OCI-LY7 (cell line): Measurements from ENCODE around the gene ZNF112. TPM values are rescaled to one million over a fixed set of nuclear protein-coding genes. Genes with fewer than 3 reads are reported as not detected.
"Not testable (repeated sequence)": the region's sequence is repeated elsewhere in the genome, so short reads cannot be mapped to it uniquely, and the experiment has no call there.

Experiments
- BruUV-seq: library from RNA; stranded (reverse); fragments of 400-500 nt; replicated peaks from 2 replicates; lab custom pipeline; 2021; lab: Mats Ljungman, UMichigan
- CTCF ChIA-PET: fragments of 300-600 bp; sonication (Branson Sonifier 250); formaldehyde crosslinking; loops from one replicate; lab custom pipeline; 2022; ENCODE audit warnings: antibody characterized with exemption; ENCODE audit not compliant: unreplicated experiment; lab: Charles Lee
- POLR2A ChIA-PET: fragments of 300-600 bp; sonication (Branson Sonifier 250); formaldehyde crosslinking; loops from one replicate; lab custom pipeline; 2022; ENCODE audit warnings: antibody characterized with exemption; lab: Charles Lee
- DNase-seq: peaks from one replicate; pipeline ENCODE4 v3.0.0-alpha.2; 2015; ENCODE audit warnings: low spot score
- H2AFZ ChIP-seq: fragments of 200-600 bp; sonication (generic), shearing (Covaris generic); 2 replicates; pipeline ENCODE4 v1.6.1; 2014; ENCODE audit warnings: mild to moderate bottlenecking, antibody characterized with exemption, low read length, moderate library complexity
- H3K27ac ChIP-seq: fragments of 200-600 bp; sonication (generic); 2 replicates; pipeline ENCODE4 v1.5.1; 2014; ENCODE audit warnings: mixed run types, low read depth, mild to moderate bottlenecking, moderate library complexity, low read length, inconsistent platforms; ENCODE audit not compliant: poor library complexity, severe bottlenecking
- H3K36me3 ChIP-seq: fragments of 200-600 bp; sonication (generic); 2 replicates; pipeline ENCODE4 v1.6.1; 2014; ENCODE audit warnings: mild to moderate bottlenecking, antibody characterized with exemption, low read length, moderate library complexity, mixed read lengths; ENCODE audit not compliant: insufficient read depth
- H3K4me1 ChIP-seq: fragments of 200-600 bp; sonication (generic); 2 replicates; pipeline ENCODE4 v1.5.1; 2014; ENCODE audit warnings: mild to moderate bottlenecking, low read length; ENCODE audit not compliant: insufficient read depth, poor library complexity, severe bottlenecking
- H3K4me2 ChIP-seq: fragments of 200-600 bp; sonication (generic); 2 replicates; pipeline ENCODE4 v1.6.1; 2014; ENCODE audit warnings: mild to moderate bottlenecking, low read length
- H3K4me3 ChIP-seq: fragments of 200-600 bp; sonication (generic); 2 replicates; pipeline ENCODE4 v1.5.1; 2014; ENCODE audit warnings: mild to moderate bottlenecking, low read depth, low read length; ENCODE audit not compliant: poor library complexity, severe bottlenecking
- H3K79me2 ChIP-seq: fragments of 200-600 bp; sonication (generic); 2 replicates; pipeline ENCODE4 v1.6.1; 2016; ENCODE audit warnings: low read depth, mild to moderate bottlenecking, low read length, moderate library complexity, mixed read lengths; ENCODE audit not compliant: insufficient read depth
- H3K9me2 ChIP-seq: fragments of 200-600 bp; sonication (generic); 2 replicates; pipeline ENCODE4 v1.6.1; 2016; ENCODE audit warnings: mild to moderate bottlenecking, low read length, mixed read lengths; ENCODE audit not compliant: insufficient read depth
- H3K9me3 ChIP-seq: fragments of 200-600 bp; sonication (generic); 2 replicates; pipeline ENCODE4 v1.6.1; 2014; ENCODE audit warnings: mild to moderate bottlenecking, mixed run types, low read length, mixed read lengths
- H4K20me1 ChIP-seq: fragments of 200-600 bp; sonication (generic); 2 replicates; pipeline ENCODE4 v1.6.1; 2014; ENCODE audit warnings: mild to moderate bottlenecking, antibody characterized with exemption, low read length, moderate library complexity, mixed read lengths; ENCODE audit not compliant: insufficient read depth
- EZH2phosphoT487 ChIP-seq: fragments of 200-600 bp; sonication (generic); IDR thresholded peaks from 2 replicates; pipeline ENCODE4 v1.6.1; 2018; ENCODE audit warnings: low read depth, borderline replicate concordance, mild to moderate bottlenecking, mixed run types, antibody characterized with exemption, low read length, moderate library complexity, mixed read lengths
- intact Hi-C: fragments of 100-400 bp; cut with micrococcal nuclease; formaldehyde crosslinking; loops from one replicate; pipeline ENCODE4 v1.10.0; 2022; ENCODE audit not compliant: unreplicated experiment
- total RNA-seq, 2 experiments: library from RNA; depleted of rRNA in 1 of 2; stranded (reverse); fragments of >200 nt in 1 of 2; shearing (Covaris generic) in 1 of 2; gene quantifications; 2 replicates each; pipeline ENCODE4 v1.2.3, GENCODE V29; 2014 to 2022
- TF ChIP-seq, protein P1 (sequence below): fragments of 200-600 bp; sonication (generic); conservative IDR thresholded peaks from 2 replicates; pipeline ENCODE4 v1.5.1; 2014; ENCODE audit warnings: mild to moderate bottlenecking, antibody characterized with exemption, low read length, moderate library complexity, mixed read lengths

Gene ZNF112
- total RNA-seq, 2 experiments from 2014 or later, result not detected

DNA sequence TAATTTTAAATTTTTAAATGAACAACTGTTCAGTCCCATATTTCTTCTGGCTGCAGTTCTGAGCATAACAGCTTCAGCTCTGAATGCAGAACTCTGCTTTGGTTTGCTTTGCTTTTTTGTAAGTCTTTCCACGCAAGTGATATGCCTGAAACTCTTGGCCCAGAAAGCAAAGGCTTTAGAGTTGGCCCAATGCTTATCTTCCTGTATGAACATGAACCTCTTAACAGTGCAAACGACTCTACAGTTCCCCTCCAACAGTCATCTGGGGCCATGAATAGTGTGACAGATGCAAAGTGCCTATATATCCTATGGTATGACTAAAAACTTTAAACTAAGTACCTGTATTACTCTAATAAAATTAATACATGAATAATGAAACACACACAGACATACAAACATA, 14.7 kb downstream of the ZNF112 start:
- no TSS peak for BruUV-seq
- H3K27ac ChIP-seq, result no peak overlapping the region
- H4K20me1 ChIP-seq, result no peaks in the 10 kb centered on the region
- H3K4me3 ChIP-seq, result no peak overlapping the region
- ChIA-PET POLR2A (interaction anchor here (1.0 kb wide), 1 partner anchor 149 kb away, joined by 3 read pairs; no protein-coding TSS in a partner anchor), CTCF (no interaction called here)
- H3K36me3 ChIP-seq, result no peaks in the 10 kb centered on the region
- H3K79me2 ChIP-seq, result no peaks in the 10 kb centered on the region
- intact Hi-C loops, result no loop called here
- H2AFZ ChIP-seq, result no peak overlapping the region
- H3K4me2 ChIP-seq, result no peak overlapping the region
- peaks cover 11% of the 10 kb centered on the region for H3K4me1 ChIP-seq
- no peaks in the 10 kb centered on the region for H3K9me3 ChIP-seq
- H3K9me2 ChIP-seq, result no peaks in the 10 kb centered on the region
- TF ChIP-seq EZH2phosphoT487, result no peak
- TF ChIP-seq, protein P1, sequence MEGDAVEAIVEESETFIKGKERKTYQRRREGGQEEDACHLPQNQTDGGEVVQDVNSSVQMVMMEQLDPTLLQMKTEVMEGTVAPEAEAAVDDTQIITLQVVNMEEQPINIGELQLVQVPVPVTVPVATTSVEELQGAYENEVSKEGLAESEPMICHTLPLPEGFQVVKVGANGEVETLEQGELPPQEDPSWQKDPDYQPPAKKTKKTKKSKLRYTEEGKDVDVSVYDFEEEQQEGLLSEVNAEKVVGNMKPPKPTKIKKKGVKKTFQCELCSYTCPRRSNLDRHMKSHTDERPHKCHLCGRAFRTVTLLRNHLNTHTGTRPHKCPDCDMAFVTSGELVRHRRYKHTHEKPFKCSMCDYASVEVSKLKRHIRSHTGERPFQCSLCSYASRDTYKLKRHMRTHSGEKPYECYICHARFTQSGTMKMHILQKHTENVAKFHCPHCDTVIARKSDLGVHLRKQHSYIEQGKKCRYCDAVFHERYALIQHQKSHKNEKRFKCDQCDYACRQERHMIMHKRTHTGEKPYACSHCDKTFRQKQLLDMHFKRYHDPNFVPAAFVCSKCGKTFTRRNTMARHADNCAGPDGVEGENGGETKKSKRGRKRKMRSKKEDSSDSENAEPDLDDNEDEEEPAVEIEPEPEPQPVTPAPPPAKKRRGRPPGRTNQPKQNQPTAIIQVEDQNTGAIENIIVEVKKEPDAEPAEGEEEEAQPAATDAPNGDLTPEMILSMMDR, result no peak
- no peak for DNase-seq

DNA sequence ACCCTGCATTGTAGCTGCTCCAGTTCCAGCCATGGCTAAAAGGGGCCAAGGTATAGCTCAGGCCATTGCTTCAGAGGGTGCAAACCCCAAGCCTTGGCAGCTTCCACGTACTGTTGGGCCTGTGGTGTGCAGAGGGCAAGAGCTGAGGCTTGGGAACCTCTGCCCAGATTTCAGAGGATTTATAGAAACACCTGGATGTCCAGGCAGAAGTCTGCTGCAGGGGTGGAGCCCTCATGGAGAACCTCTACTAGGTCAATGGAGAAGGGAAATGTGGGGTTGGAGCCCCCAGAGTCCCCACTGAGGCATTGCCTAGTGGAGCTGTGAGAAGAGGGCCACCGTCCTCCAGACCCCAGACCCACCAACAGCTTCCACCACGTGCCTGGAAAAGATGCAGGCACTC, 21.8 kb downstream of the ZNF112 start:
- CTCF ChIA-PET, POLR2A ChIA-PET, H3K4me2 ChIP-seq, H3K4me1 ChIP-seq, H3K27ac ChIP-seq, H4K20me1 ChIP-seq, H3K9me2 ChIP-seq, H2AFZ ChIP-seq, H3K4me3 ChIP-seq, H3K9me3 ChIP-seq, intact Hi-C loops, H3K79me2 ChIP-seq, BruUV-seq, H3K36me3 ChIP-seq: not testable (repeated sequence)
- DNase-seq, result peak; percentile 4

DNA sequence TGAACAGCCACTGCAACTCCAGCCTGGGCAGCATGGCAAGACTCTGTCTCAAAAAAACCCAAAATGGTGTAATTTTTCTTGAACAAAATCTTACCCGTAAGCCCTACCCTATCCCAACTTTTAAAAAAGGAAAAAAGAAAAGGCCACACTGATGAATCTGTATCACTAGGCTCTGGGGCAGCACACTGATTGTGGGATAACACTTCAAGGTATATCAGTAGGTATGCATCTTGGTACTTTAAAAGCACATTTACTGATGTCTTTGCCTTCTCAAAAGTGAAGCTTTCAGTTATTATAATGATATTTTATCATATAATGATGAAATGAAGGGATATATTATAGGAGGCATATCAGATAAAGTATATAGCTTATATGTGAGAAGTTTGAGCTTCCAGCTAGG, 24.3 kb downstream of the ZNF112 start:
- intact Hi-C loops, result no loop called here
- no peak overlapping the region for H2AFZ ChIP-seq
- no peaks in the 10 kb centered on the region for H4K20me1 ChIP-seq
- H3K4me3 ChIP-seq, result no peak overlapping the region
- H3K36me3 ChIP-seq, result no peaks in the 10 kb centered on the region
- DNase-seq, result no peak
- H3K9me2 ChIP-seq, result no peaks in the 10 kb centered on the region
- POLR2A ChIA-PET, result no interaction called here
- no peak for TF ChIP-seq EZH2phosphoT487
- TF ChIP-seq, protein P1, result no peak
- no peak overlapping the region for H3K27ac ChIP-seq
- no peaks in the 10 kb centered on the region for H3K4me1 ChIP-seq
- H3K79me2 ChIP-seq, result no peaks in the 10 kb centered on the region
- peaks cover 10% of the 10 kb centered on the region; the same call in 1 of the 2 replicates for H3K9me3 ChIP-seq
- CTCF ChIA-PET, result no interaction called here
- BruUV-seq, result no TSS peak
- H3K4me2 ChIP-seq, result no peak overlapping the region
